GM12865 (cell line): ENCODE data around the gene KDM4B.

Experiments used
- DNase-seq: peaks from one replicate; pipeline ENCODE4 v3.0.0; 2010; ENCODE audit warnings: low read depth
- H3K4me3 ChIP-seq: 2 replicates; pipeline ENCODE4 v1.5.1; 2011; ENCODE audit warnings: mild to moderate bottlenecking, low read depth, low read length, control low read depth
- TF ChIP-seq, protein P1 (sequence below): IDR thresholded peaks from 2 replicates; pipeline ENCODE4 v1.5.1; 2011; ENCODE audit warnings: low read length, control low read depth, low read depth, inconsistent platforms; ENCODE audit not compliant: insufficient read depth; ENCODE audit errors: missing control alignments

KDM4B gene

DNA sequence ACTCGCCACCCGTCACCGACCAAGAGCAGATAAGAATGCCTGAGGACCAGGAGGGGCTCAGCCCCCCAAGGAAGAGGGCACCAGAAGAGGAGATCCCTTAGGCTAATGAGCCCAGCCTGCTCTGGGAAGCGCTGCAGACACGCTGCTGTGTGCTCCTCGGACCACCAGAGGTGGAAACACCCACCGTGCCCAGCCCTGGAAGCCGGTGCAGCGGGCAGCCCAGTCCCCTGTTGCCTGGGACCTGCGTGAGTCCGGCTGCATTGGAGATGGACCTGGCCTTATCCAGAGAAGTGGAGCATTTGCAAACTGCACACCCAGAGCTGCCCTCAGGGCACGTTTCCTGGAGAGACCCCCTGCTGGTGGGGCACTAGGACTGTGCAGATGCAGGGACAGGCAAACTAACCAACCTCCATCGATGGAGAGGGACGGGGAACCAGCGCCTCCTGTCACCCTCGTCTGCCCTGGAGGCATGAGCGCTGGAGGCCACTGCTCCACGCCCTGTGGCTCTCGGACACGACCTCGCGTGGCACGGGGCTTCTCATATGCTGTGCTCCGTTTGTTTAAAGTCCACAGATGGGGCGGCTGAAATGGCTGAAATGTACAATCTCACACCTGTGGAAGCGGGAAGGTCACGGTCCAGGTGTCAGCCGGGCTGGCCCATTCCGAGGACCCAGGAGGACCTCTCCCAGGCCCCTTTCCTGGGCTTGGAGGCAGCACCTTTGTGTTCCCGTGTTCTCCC is 153.9 kb downstream of the KDM4B start:
- H3K4me3 ChIP-seq = no peak overlapping the region
- DNase-seq = no peak
- TF ChIP-seq, protein P1, sequence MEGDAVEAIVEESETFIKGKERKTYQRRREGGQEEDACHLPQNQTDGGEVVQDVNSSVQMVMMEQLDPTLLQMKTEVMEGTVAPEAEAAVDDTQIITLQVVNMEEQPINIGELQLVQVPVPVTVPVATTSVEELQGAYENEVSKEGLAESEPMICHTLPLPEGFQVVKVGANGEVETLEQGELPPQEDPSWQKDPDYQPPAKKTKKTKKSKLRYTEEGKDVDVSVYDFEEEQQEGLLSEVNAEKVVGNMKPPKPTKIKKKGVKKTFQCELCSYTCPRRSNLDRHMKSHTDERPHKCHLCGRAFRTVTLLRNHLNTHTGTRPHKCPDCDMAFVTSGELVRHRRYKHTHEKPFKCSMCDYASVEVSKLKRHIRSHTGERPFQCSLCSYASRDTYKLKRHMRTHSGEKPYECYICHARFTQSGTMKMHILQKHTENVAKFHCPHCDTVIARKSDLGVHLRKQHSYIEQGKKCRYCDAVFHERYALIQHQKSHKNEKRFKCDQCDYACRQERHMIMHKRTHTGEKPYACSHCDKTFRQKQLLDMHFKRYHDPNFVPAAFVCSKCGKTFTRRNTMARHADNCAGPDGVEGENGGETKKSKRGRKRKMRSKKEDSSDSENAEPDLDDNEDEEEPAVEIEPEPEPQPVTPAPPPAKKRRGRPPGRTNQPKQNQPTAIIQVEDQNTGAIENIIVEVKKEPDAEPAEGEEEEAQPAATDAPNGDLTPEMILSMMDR = no peak

DNA sequence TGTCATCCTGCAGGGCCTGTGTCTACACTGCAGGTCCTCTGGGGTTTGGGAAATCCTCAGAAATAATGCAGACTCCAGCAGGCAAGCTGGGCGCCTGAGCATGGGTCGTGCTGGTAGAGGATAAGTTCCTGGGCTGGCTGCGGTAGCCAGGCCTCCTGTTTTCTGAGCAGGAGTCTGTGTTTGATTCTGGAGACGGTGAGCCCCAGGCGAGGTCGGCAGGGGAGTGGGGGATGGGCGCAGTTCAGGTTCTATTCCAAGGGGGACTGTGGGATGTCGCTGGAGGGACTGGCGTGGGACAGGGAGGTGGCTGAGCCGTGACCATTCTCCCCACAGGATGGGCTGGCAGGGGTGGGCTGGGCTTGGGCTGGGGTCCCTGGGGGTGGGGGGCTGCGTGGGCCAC is 154.7 kb downstream of the KDM4B start:
- H3K4me3 ChIP-seq = no peak overlapping the region
- no peak for DNase-seq
- TF ChIP-seq, protein P1 = no peak

DNA sequence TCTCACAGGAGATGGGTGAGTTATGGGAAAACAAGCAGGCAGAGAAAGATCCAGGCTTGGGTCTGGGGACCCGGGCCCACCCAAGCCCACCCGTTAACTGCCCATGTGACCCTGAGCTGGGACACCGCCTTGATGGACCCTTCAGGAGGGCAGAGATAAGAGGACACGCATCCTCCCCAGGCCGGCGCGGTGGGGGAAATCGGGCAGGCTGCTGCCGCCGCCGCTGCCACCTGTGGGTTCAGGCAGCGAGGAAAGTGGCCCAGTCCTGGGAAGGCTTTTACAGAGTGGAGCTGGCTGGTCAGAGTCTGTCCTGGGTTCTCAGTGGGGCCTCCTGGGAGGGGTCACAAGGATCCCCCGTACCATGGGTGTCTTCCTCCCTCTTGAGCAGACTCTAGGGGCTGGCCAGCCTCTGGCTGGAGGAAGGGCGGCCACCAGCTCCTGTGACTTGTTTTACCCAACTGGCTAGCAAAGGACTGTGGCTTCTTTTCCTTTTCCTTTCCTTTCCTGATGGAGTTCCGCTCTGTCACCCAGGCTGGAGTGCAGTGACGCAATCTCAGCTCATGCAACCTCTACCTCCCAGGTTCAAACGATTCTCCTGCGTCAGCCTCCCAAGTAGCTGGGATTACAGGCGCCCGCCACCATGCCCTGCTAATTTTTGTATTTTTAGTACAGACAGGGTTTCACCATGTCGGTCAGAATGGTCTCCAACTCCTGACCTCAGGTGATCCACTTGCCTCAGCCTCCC is 155.4 kb downstream of the KDM4B start:
- no peak overlapping the region for H3K4me3 ChIP-seq
- DNase-seq = no peak
- TF ChIP-seq, protein P1 = no peak

DNA sequence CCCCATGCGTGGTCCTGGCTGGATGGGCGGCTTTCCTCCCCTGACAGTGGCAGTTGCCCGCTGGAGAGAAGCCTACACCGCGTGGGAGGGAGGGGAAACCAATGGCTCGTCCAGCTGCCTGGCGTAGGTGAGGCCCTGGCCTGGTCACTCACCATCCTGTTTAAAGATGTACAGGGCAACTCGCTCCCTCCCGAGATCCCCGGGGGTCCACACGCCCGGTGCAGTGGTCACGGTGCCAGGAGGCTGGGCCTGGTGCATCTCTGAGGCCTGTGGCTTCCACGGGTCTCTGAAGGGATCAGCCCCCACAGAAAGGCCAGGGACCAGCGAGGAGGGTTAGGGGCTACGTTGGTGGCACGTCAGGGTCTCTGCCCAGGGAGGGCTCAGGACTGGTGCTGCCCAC is 156.5 kb downstream of the KDM4B start:
- DNase-seq = no peak
- TF ChIP-seq, protein P1 = no peak
- H3K4me3 ChIP-seq = no peak overlapping the region

DNA sequence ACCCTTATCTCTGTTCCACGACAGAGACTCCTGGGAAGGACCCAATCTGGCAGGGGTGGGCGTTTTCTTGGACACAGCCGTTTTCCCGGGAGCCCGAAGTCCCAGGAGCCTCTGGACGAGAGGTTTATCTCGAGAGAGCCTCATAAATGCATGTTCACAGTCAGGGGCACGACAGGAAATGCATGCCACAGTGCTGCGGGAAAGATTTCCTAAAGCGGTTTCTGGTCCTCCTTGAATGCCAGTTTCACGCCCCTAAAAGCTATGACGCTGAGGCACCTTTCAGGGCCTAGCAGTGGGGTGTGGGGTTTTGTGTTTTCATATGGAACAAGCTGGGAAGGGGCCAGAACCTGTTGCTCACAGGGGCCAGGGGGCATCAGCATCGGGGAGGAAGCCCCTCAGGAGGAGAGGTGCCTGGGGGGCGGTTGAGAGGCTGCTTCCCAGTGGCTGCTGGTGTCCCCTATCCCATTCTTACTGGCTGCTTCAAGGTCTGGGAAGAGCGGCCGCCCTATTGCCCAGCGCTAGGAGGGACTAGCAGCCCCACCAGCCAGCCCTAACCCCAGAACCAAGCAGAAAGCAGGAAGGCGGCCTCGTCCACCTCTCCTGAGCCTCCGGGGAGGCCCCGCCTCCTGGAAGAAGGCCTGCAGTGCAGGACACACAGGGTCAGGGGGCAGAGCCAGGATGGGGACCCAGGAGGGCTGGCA is 157.0 kb downstream of the KDM4B start:
- TF ChIP-seq, protein P1 = no peak
- no peak for DNase-seq
- H3K4me3 ChIP-seq = no peak overlapping the region

DNA sequence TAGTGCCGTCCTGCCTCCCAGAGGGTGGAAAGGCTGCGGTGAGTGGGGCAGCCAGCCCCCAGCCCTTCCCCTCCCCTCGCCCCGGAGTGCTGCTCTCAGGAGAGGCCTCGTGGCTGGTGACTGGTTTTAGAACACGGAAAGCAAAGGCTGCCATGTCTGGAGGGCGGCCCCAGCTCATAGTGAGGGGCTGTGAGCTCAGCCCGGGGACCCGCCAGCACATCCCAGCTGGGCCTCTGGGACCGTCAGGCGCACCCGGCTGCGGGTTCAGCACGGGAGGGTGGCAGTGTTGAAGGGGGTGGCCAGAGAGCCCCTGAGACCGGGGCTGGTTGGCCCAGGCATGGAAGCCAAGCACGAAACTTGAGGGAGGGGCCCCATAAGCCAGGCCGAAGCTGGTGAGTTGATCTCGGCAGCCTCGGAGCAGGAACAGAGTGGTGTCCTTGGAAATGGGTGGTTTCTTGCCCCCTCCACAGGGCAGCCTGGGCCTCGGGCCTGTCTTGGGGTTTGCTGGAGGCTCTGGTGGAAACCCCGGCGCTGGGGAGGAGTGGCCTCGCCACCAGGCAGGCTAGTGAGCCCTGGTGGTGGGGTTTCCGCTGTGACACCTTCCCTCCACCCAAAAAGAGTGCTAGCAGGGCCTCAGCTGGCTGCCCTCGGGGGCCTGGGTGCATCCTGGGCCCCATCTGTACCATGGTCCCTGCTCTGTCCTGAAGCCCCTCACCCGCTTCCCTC is 157.7 kb downstream of the KDM4B start:
- TF ChIP-seq, protein P1 = no peak
- no peak overlapping the region for H3K4me3 ChIP-seq
- peak; percentile 36 for DNase-seq
